Bone marrow (tissue), 2 donors: ENCODE measurements around the gene CCBE1.
A peak's percentile ranks its signal among the peaks of the same experiment; 100 is the strongest.

ENCODE experiments used
- DNase-seq, 2 donors: peaks; one replicate each; lab custom pipeline; 2025; lab: John Stamatoyannopoulos, UW

CCBE1 gene

GRCh38 chr18:59454909-59455727, 242.1 kb downstream of the CCBE1 start:
- no peak for DNase-seq

- no peak for DNase-seq
These were observed 243.7 kb downstream of the CCBE1 start for GRCh38 chr18:59453468-59453961.

- DNase-seq: no peak
These were observed 245.3 kb downstream of the CCBE1 start for GRCh38 chr18:59451963-59452362.

GRCh38 chr18:59451073-59451472, 246.2 kb downstream of the CCBE1 start:
- no peak for DNase-seq

- no peak for DNase-seq
These were observed 248.7 kb downstream of the CCBE1 start for GRCh38 chr18:59448546-59448945.

- no peak for DNase-seq
These were observed 251.2 kb downstream of the CCBE1 start for GRCh38 chr18:59446012-59446411.

GRCh38 chr18:59437851-59438569, 259.2 kb downstream of the CCBE1 start:
- DNase-seq: no peak

GRCh38 chr18:59432803-59433597, 264.2 kb downstream of the CCBE1 start:
- no peak for DNase-seq

GRCh38 chr18:59431131-59431530, 266.1 kb downstream of the CCBE1 start:
- DNase-seq: no peak

GRCh38 chr18:59429608-59430007, 267.6 kb downstream of the CCBE1 start:
- DNase-seq: no peak

GRCh38 chr18:59428018-59428417, 269.2 kb downstream of the CCBE1 start:
- no peak for DNase-seq

- DNase-seq: no peak
These were observed 270.4 kb downstream of the CCBE1 start for GRCh38 chr18:59426855-59427254.

- DNase-seq: no peak
These were observed 274.0 kb downstream of the CCBE1 start for GRCh38 chr18:59423259-59423658.

GRCh38 chr18:59420244-59420643, 277.0 kb downstream of the CCBE1 start:
- no peak for DNase-seq

GRCh38 chr18:59419386-59419785, 277.8 kb downstream of the CCBE1 start:
- DNase-seq: no peak

GRCh38 chr18:59416818-59417217, 280.4 kb downstream of the CCBE1 start:
- no peak for DNase-seq

- no peak for DNase-seq
These were observed 283.0 kb downstream of the CCBE1 start for GRCh38 chr18:59414111-59414653.

- peak; percentile 2 to 65 for DNase-seq
These were observed 294.7 kb downstream of the CCBE1 start for GRCh38 chr18:59402432-59403090.

- DNase-seq: no peak
These were observed 296.8 kb downstream of the CCBE1 start for GRCh38 chr18:59400407-59400806.

GRCh38 chr18:59395226-59396175, 301.7 kb downstream of the CCBE1 start:
- no peak for DNase-seq
